ACC112 (cell line): Measurements from ENCODE around the gene RNF207.

ENCODE experiments used
- H2AFZ ChIP-seq: fragments of 200-600 bp; sonication (generic); one replicate; pipeline ENCODE4 v1.6.0; 2017; ENCODE audit warnings: antibody characterized with exemption, low read length; ENCODE audit not compliant: unreplicated experiment
- H3K27ac ChIP-seq: fragments of 200-600 bp; sonication (generic); 2 replicates; pipeline ENCODE4 v1.5.1; 2014; ENCODE audit warnings: low read depth, mild to moderate bottlenecking, antibody characterized with exemption, low read length, moderate library complexity
- H3K27me3 ChIP-seq: fragments of 200-600 bp; sonication (generic); 2 replicates; pipeline ENCODE4 v1.6.1; 2014; ENCODE audit warnings: mild to moderate bottlenecking, antibody characterized with exemption, low read length, moderate library complexity, mixed read lengths; ENCODE audit not compliant: insufficient read depth
- H3K36me3 ChIP-seq: fragments of 200-600 bp; sonication (generic); 2 replicates; pipeline ENCODE4 v1.6.1; 2016; ENCODE audit warnings: mild to moderate bottlenecking, antibody characterized with exemption, low read length, moderate library complexity, mixed read lengths; ENCODE audit not compliant: insufficient read depth
- H3K4me1 ChIP-seq: fragments of 200-600 bp; sonication (generic); one replicate; pipeline ENCODE4 v1.6.1; 2016; ENCODE audit warnings: low read length, mixed read lengths; ENCODE audit not compliant: insufficient read depth, unreplicated experiment, control insufficient read depth
- H3K4me3 ChIP-seq: fragments of 200-600 bp; sonication (generic); 2 replicates; pipeline ENCODE4 v1.5.1; 2014; ENCODE audit warnings: mild to moderate bottlenecking, low read depth, low read length
- H3K79me2 ChIP-seq: fragments of 200-600 bp; sonication (generic); one replicate; pipeline ENCODE4 v1.6.0; 2016; ENCODE audit warnings: low read length; ENCODE audit not compliant: control insufficient read depth, unreplicated experiment, insufficient read depth

RNF207 gene

DNA sequence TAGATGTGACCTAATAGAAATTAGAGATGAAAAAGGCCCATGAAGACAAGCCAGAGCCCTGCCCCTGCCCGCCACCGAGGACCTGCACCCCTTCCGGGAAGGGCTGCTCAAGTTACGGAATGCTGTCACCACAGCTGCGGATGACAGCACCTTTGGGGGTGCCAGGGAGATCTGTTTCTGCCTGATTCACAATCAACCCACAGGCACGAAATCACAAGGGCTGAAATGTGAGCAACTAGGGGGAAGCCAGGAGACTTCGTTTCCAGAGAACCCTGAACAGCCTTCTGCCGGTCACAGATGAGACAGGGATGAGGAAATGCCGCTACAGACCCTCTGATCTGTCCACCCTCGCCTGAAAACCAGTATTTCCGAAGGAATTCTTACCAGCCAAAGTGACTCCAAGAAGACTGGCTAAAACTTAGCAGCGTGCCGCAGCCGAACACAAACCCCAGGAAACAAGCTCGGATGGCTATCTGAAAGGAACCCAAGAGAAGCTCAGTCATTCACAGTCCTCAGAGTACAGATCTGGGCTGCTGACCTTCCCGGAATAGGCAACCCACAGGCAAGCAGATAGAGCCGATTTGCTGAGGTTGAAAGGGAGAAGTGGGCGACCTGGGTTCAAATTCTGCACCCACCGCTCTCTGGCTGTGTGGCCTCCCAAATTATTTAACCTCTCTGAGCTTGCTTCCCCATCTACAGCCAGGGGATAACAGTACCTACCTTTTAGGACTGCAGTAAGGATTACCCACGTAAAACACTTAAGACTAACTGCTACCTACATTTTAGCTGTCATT, 28.8 kb downstream of the RNF207 start:
- peak overlapping the region; percentile 38; the same call in 1 of the 2 replicates for H3K27ac ChIP-seq
- peak overlapping the region; percentile 55 for H2AFZ ChIP-seq

GRCh38 chr1:6235296-6235677, 29.4 kb downstream of the RNF207 start:
- no peaks in the 10 kb centered on the region for H3K27me3 ChIP-seq
- H3K79me2 ChIP-seq, result peaks cover 27% of the 10 kb centered on the region
- H3K4me1 ChIP-seq, result peaks cover 13% of the 10 kb centered on the region
- peak overlapping the region; percentile 90 for H3K4me3 ChIP-seq
- H3K27ac ChIP-seq, result peak overlapping the region; percentile 38; the same call in 1 of the 2 replicates
- peaks cover 4% of the 10 kb centered on the region for H3K36me3 ChIP-seq
- peak overlapping the region; percentile 55 for H2AFZ ChIP-seq

More for the DNA sequence above, 28.8 kb downstream of the RNF207 start:
- no peaks in the 10 kb centered on the region for H3K27me3 ChIP-seq
- H3K79me2 ChIP-seq, result peaks cover 27% of the 10 kb centered on the region
- H3K4me3 ChIP-seq, result peak overlapping the region; percentile 90
- H3K36me3 ChIP-seq, result peaks cover 6% of the 10 kb centered on the region
- peaks cover 13% of the 10 kb centered on the region for H3K4me1 ChIP-seq

DNA sequence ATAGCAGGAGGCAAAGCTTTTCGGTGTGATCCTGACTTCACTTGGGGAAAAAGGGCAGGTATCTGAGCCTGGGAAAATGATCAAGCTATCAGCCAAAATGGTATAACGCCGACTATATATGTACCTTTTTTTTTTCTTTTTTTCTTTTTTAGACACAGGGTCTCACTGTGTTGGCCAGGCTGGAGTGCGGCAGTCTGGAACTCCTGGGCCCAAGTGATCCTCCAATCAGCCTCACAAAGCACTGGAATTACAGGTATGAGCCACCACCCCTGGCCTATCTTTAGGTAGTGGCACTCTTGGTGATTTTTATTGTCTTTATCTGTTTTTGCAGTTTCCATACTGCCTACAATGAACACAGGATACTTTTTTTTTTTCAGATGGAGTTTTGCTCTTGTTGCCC, 31.2 kb downstream of the RNF207 start:
- peaks cover 4% of the 10 kb centered on the region for H3K36me3 ChIP-seq
- H3K27ac ChIP-seq, result no peak overlapping the region
- no peak overlapping the region for H3K4me3 ChIP-seq
- no peak overlapping the region for H2AFZ ChIP-seq
- peaks cover 17% of the 10 kb centered on the region for H3K27me3 ChIP-seq
- peaks cover 13% of the 10 kb centered on the region for H3K4me1 ChIP-seq
- H3K79me2 ChIP-seq, result peaks cover 27% of the 10 kb centered on the region

GRCh38 chr1:6239213-6239752, 33.4 kb downstream of the RNF207 start:
- Histone ChIP-seq H3K27ac (no peak overlapping the region), H3K36me3 (no peaks in the 10 kb centered on the region), H3K79me2 (peaks cover 15% of the 10 kb centered on the region), H3K4me1 (peaks cover 2% of the 10 kb centered on the region), H3K4me3 (no peak overlapping the region), H3K27me3 (peaks cover 38% of the 10 kb centered on the region), H2AFZ (no peak overlapping the region)

GRCh38 chr1:6239950-6240768, 34.2 kb downstream of the RNF207 start:
- Histone ChIP-seq H3K4me3 (no peak overlapping the region), H3K27ac (no peak overlapping the region), H2AFZ (no peak overlapping the region), H3K36me3 (no peaks in the 10 kb centered on the region), H3K27me3 (peaks cover 43% of the 10 kb centered on the region), H3K79me2 (peaks cover 6% of the 10 kb centered on the region), H3K4me1 (no peaks in the 10 kb centered on the region)

DNA sequence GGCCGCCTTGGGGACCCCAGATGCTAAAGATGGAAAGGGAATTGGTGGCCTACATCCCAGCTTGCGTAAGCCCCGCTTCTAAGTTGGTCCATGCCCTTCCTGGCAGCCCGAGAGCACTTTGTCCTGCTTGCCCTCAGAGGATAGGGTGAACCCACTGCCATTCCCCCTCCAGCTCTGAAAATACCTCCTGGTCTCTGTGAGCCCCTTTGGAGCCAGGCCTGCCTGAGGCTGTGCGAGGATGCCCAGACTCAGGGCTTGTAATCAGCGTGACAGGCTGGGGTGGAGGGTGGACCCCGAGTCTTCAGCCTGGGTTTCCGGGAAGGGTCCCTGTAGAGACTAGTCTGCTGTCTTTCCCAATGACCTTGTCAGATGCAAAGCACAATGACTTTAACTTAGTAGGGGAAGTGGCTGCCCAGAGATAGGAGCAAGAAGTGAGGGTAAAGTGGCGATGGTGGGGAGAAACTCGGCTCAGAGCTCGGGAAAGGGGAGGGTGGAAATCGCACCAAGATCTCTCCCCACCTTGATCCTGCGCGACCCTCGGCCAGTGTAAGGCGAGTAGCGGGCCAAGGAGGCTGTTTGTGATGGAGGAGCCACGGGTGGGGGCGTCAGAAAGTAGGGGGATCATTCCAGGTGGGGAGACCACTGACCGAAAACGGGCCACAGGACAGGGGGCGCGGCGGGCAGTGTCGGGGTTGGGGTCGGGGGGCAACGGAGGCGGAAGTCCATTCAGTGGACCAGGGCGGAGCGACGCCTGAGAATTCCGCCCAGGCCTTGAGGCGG, 35.4 kb downstream of the RNF207 start:
- Histone ChIP-seq H3K27me3 (peaks cover 55% of the 10 kb centered on the region), H3K4me3 (no peak overlapping the region), H2AFZ (no peak overlapping the region), H3K4me1 (no peaks in the 10 kb centered on the region), H3K79me2 (no peaks in the 10 kb centered on the region), H3K36me3 (no peaks in the 10 kb centered on the region), H3K27ac (no peak overlapping the region)

GRCh38 chr1:6241887-6242740, 36.2 kb downstream of the RNF207 start:
- Histone ChIP-seq H3K27me3 (peaks cover 58% of the 10 kb centered on the region), H3K36me3 (no peaks in the 10 kb centered on the region), H3K4me1 (no peaks in the 10 kb centered on the region), H3K79me2 (no peaks in the 10 kb centered on the region), H3K4me3 (peak overlapping the region; percentile 61; the same call in 1 of the 2 replicates), H3K27ac (no peak overlapping the region), H2AFZ (peak overlapping the region; percentile 25)

- Histone ChIP-seq H3K79me2 (no peaks in the 10 kb centered on the region), H3K4me3 (no peak overlapping the region), H3K27me3 (peaks cover 58% of the 10 kb centered on the region), H2AFZ (no peak overlapping the region), H3K36me3 (no peaks in the 10 kb centered on the region), H3K4me1 (no peaks in the 10 kb centered on the region), H3K27ac (no peak overlapping the region)
Observed at GRCh38 chr1:6243053-6243834, 37.3 kb downstream of the RNF207 start.

DNA sequence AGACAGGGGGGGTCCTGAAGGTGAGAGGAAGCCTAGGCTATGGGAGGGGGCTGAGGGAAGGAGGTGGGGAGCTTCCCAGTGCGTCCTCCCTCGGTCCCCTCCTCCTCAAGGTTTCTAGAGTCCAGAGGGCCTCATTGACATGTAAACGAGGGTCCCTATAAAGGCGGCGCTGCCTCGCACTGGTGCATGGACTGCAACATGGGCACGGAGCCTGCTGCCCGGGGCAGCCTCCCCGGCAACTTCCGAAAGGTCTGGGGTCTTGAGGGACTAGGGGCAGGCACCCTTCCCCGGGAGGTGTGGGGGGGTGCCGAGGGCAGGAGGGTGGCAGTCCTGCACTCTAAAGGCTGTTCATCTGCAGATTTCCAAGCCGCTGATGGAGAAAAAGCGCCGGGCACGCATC, 38.1 kb downstream of the RNF207 start, which contains the start of gene HES3:
TSS of gene HES3 (plus strand) at position 187 of the 400 bp plus-strand sequence. CDS start at position 374, 187 bp downstream.
- Histone ChIP-seq H3K4me3 (no peak within 1 kb of the TSS), H3K36me3 (no peaks in the 10 kb centered on the region), H2AFZ (no peak within 1 kb of the TSS), H3K27me3 (peaks cover 65% of the 10 kb centered on the region), H3K27ac (no peak within 1 kb of the TSS), H3K4me1 (no peaks in the 10 kb centered on the region), H3K79me2 (no peaks in the 10 kb centered on the region)
